HG03565 (cell line): ENCODE data around the gene KRTAP10-12.
"Not testable (repeated sequence)": the region's sequence is repeated elsewhere in the genome, so short reads cannot be mapped to it uniquely, and the experiment has no call there.

Experiments used
- ATAC-seq: cut with Tn5 transposase; IDR thresholded peaks from one replicate; pipeline ENCODE4 v1.9.1; 2021; ENCODE audit warnings: mild to moderate bottlenecking, moderate library complexity; ENCODE audit not compliant: unreplicated experiment

KRTAP10-12 gene

GRCh38 chr21:44667612-44668011 is 29.4 kb upstream of the KRTAP10-12 start:
- ATAC-seq: no peak

- no peak for ATAC-seq
These were observed 26.1 kb upstream of the KRTAP10-12 start for GRCh38 chr21:44670642-44671432.

DNA sequence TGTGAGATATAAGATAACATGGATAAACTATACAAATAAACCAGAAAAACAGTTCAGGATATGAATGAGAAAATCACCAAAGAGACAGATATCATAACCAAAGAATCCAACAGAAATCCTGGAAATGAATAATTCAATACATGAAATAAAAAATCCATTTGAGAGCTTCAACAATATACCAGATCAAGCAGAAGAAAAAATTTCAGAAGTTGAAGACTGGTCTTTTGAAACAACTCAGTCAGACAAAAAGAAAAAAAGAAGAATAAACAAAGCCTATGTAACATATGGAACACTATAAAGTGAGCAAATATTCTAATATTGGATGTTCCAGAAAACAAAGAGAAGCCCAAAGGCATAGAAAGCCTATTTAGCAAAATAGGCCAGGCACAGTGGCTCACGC is 25.1 kb upstream of the KRTAP10-12 start:
- ATAC-seq: no peak

GRCh38 chr21:44677881-44678280 is 19.1 kb upstream of the KRTAP10-12 start:
- no peak for ATAC-seq

DNA sequence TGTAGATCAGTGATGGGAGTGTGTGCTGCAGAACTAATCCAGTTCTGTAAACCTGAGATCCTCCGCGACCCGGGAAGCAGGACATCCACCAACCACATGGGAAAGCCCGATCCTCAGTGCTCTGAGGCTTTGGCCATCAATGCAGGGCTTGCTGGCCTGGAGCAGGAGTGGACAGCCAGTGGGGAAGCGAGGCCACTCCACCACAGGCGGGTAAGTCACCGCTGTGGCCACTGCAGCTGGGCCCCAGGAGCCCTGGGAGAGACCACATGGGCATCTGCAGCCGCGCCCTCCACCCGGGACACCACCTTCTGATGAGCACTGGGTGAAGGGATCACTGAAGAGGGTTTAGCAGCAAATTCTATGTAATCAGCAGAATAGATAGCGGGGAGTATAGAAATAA is 15.8 kb upstream of the KRTAP10-12 start:
- no peak for ATAC-seq

DNA sequence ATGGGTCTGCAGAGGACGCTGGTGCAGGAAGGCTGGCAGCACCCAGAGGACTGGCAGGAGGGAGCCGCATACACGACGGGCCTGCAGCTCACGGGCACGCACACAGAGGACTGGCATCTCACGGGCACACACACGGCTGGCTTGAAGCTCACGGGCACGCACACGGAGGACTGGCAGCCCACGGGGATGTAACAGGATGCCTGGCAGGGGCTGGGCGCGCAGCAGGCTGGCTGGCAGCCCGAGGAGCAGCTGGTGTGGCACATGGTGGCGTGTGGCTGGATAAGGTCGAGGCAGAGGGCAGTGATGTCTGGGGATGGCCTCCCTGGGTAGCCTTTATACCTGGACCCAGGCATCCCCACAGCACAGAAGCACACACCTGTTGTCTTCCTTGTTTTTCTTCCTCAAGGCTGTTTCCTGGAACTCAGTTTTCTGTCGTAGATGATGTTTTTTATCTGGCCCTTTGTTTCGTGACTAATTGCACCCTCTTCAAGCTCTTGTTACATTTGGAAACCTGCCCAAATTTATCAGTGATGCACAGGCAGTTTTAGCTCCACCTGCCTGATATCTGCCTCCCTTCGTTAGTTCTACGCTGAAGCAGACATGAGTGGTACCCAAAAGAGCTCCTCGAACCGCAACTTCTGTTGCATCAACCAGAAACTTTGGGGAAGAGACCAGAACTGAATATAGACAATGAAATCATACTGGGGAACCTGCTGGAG is 15.0 kb upstream of the KRTAP10-12 start, which contains the start of gene KRTAP12-1:
TSS of gene KRTAP12-1 (minus strand) at position 303 of the 719 bp plus-strand sequence. CDS start at position 263, 40 bp downstream.
- ATAC-seq: no peak

DNA sequence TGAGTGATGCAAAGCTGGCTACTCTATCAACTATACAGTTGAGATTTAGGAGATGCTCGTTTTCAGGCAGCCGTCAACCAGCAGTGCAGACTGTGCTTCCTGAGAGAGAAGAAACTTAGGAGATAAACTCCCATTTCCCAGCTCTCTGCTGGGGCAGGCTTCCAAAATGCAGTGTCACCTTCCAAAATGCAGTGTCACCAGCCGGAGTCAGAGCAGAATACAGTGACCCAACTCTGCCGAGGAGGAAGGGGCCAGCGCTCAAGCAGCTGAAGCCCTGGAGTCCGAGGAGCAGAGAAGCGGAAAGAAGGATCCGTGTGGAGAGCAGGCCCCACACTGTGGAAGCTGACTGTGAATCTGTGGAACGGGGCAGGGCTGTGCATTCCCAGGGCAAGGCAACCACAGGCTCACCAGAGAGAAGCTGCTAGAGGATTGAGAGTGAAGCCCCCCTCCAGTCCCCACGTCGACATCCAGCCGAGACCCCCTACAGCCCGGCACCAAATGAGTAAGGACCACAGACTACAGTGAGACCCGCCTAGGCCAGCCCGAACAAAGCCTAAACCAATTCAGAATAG is 14.3 kb upstream of the KRTAP10-12 start:
- no peak for ATAC-seq

DNA sequence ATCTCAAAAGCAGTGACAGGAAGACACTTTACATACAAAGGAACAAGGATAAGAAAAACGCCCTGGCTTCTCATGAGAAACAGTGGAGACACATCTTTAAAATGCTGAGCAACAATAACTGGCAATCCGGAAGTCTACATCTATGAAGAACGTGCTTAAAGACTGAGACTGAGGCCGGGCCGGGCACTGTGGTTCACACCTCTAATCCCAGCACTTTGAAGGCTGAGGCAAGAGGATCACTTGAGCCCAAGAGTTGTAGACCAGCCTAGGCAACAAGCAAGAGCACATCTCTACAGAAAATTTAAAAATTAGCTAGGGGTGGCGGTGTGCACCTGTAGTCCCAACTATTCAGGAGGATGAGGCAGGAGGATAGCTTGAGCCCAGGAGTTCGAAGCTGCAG is 12.9 kb upstream of the KRTAP10-12 start:
- no peak for ATAC-seq

DNA sequence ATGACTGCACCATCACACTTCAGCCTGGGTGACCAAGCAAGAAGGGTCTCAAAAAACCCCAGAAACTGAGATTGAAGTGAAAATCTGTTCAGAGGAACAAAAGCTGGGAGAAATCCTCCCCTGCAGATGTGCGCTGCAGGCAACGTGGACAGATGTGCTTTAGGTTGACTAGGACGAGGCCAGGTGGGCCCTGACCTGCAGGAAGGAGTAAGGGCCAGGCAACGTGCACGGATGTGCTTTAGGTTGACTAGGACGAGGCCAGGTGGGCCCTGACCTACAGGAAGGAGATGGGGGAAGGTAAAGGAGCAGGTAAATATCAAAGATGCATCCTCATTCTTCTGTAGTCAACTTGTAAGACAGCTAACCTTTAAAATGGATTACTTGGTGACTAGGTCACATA is 12.5 kb upstream of the KRTAP10-12 start:
- ATAC-seq: no peak

DNA sequence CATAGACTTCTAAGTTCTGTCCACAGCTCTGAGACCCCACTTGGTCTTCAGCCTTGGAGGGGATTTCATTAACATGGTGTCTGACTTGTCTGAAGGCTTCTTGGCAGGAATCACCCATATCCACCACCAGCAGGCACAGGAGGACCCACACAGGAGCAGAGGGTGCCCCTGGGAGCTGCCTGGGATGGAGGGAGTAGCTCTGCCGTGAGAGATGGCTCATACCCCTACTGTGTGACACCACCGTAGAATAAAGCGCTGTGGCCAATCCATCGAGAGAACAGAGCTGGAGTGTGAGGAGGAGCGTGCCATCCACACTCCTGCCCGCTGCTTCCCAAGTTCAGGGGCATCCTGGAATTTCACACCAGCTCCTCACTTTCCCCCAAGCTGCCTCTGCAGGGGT is 11.9 kb upstream of the KRTAP10-12 start:
- ATAC-seq: not testable (repeated sequence)

DNA sequence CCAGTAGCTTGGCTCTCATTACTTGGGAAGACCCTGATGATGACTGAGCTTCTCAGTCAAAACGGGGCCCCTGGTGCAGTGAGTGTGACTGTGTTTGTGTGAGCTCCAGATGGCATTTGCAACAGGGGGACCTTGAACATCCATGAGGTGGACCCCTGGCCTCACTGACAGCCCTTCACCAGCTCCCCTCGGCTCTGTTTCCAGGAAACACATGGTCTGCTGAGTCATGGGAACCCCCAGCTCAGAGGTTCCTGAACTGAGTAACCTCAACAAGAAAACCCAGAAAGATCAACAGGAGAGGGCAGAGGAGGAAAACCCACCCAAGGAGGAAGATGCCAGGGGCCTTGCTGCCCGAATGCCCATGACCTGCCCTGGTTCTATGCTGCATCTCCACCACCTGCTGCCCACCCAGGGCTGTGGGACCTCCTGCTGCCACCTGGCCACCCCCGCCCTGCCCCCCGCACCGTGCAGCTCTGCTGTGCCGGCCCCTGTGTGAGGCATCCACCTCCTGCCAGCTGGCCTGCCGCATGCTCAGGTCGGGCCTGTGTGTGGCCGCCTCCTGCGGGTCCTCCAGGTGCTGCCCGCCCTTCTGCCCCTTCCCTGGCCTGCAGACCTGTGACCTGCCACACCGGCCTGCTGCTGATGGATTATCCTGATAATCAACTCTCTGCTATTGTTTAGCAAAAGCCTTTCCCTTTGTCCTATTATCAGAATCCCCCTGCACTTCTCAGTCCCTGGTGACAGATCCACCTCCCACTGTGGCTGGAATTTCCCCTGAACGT is 10.8 kb upstream of the KRTAP10-12 start:
- ATAC-seq: no peak

- no peak for ATAC-seq
These were observed 10.0 kb upstream of the KRTAP10-12 start for GRCh38 chr21:44686843-44687561.

DNA sequence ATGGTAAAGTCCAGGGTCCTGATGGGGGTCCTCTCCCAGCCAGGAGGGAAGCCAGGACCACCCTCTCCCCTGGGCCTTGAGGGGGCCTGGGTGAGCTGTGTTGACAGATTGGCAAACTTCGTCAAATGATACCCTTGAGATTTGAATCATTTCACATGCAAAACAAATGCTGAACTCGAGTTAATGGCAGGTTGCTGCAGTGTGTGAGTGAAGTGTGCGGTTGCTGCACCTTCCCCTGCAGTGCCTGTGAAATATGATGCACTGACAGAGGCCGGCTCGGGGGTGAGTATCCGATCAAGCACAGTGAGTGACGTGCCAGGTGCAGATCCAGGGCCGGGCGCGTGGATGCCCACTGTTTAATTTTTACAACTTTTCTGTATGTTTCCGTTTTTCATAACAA is 9.3 kb upstream of the KRTAP10-12 start:
- no peak for ATAC-seq

- not testable (repeated sequence) for ATAC-seq
These were observed 7.2 kb upstream of the KRTAP10-12 start for GRCh38 chr21:44689740-44690139.

DNA sequence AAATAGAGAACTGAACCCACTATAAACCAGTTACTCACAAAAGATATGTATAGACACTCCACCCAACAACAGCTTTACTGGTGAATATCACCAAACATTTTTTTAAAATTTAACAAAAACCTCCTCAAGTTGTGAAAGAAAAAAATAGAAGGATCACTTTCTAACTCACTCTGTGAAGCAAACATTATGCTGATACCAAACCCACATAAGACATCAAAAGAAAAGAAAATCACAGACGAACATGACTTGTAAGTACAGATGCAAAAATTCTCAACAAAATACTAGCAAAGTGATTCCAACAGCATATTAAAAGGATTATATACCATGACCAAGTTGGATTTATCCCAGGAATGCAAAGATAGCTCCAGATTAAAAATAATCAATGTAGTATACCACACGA is 5.3 kb upstream of the KRTAP10-12 start:
- ATAC-seq: no peak

DNA sequence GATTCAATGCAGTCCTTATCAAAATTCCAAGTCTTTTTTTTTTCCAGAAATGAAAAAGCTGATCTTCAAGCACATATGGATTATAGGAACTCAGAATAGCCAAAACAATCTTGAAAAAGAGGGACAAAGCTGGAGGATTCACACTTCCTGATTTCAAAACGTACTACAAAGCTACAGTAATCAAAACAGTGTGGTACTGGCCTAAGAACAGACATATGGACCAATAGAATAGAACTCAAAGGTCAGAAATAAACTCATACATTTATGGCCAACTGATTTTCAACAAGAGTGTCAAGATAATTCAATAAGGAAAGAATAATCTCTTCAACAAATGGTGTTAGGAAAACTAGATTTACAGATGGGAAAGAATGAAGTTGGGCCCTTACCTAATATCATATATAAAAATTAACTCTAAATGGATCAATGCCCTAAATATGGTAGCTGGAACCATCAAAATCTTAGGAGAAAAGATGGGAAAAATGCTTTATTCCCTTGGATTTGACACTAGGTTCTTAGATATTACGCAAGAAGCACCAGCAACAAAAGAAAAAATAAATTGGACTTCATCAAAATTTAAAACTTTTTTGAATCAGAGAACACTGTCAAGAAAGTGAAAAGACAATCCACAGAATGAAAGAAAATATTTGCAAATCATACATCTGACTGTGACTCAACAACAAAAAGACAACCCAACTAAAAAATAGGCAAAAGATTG is 4.0 kb upstream of the KRTAP10-12 start:
- no peak for ATAC-seq

- no peak for ATAC-seq
These were observed 2.2 kb upstream of the KRTAP10-12 start for GRCh38 chr21:44694776-44695175.

- no peak for ATAC-seq
These were observed 1.8 kb upstream of the KRTAP10-12 start for GRCh38 chr21:44695184-44695583.

DNA sequence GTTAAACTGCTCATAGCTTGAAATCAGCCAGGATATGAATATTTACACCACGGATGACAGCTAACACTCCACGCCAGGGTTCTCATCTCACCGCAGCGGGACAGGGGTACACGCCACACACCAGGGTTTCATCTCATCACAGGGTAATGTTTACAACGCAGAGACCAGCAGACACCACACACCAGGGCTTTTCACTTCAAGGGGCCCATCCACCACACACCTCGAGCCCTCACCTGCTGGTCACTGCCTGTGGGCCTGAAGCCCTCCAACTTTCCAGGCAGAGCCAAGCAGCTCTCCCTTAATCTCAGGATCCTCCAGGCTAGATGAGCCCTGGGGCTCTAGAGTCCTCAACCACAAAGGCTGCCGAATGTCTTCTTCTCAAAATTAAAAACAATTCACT is 1.3 kb upstream of the KRTAP10-12 start:
- no peak for ATAC-seq

- ATAC-seq: no peak
These were observed 400 bp upstream of the KRTAP10-12 start for GRCh38 chr21:44696572-44696971.
